Measurements from ENCODE around the gene MAD1L1.
"Not testable (repeated sequence)": the region's sequence is repeated elsewhere in the genome, so short reads cannot be mapped to it uniquely, and the experiment has no call there.

The MAD1L1 gene

GRCh38 chr7:2232766-2233520, at the start of gene MAD1L1:
MAD1L1 (minus strand) TSS chr7:2232945; CDS start chr7:2230133, 2,812 bp downstream.
- DNase-seq: peak; percentile 93

- DNase-seq: no peak
These were observed 49.5 kb upstream of the MAD1L1 start for GRCh38 chr7:2282185-2282751.

- no peak for DNase-seq
These were observed 48.8 kb upstream of the MAD1L1 start for GRCh38 chr7:2281541-2281940.

GRCh38 chr7:2280424-2280823, 47.7 kb upstream of the MAD1L1 start:
- DNase-seq: no peak

- no peak for DNase-seq
These were observed 47.2 kb upstream of the MAD1L1 start for GRCh38 chr7:2279896-2280295.

GRCh38 chr7:2278026-2278425, 45.3 kb upstream of the MAD1L1 start:
- no peak for DNase-seq

- DNase-seq: no peak
These were observed 43.4 kb upstream of the MAD1L1 start for GRCh38 chr7:2276107-2276506.

GRCh38 chr7:2275101-2275500, 42.4 kb upstream of the MAD1L1 start:
- no peak for DNase-seq

- no peak for DNase-seq
These were observed 41.9 kb upstream of the MAD1L1 start for GRCh38 chr7:2274666-2275065.

GRCh38 chr7:2273866-2274265, 41.1 kb upstream of the MAD1L1 start:
- no peak for DNase-seq

GRCh38 chr7:2272031-2272430, 39.3 kb upstream of the MAD1L1 start:
- DNase-seq: no peak

- DNase-seq: no peak
These were observed 38.7 kb upstream of the MAD1L1 start for GRCh38 chr7:2271273-2272026.

GRCh38 chr7:2270495-2270894, 37.8 kb upstream of the MAD1L1 start:
- no peak for DNase-seq

- DNase-seq: no peak
These were observed 37.3 kb upstream of the MAD1L1 start for GRCh38 chr7:2269991-2270460.

GRCh38 chr7:2269089-2269990, 36.6 kb upstream of the MAD1L1 start:
- not testable (repeated sequence) for DNase-seq

GRCh38 chr7:2266911-2267310, 34.2 kb upstream of the MAD1L1 start:
- no peak for DNase-seq

GRCh38 chr7:2264158-2264557, 31.4 kb upstream of the MAD1L1 start:
- DNase-seq: no peak

GRCh38 chr7:2263176-2263575, 30.4 kb upstream of the MAD1L1 start:
- DNase-seq: no peak

- no peak for DNase-seq
These were observed 28.9 kb upstream of the MAD1L1 start for GRCh38 chr7:2261611-2262010.

- no peak for DNase-seq
These were observed 28.1 kb upstream of the MAD1L1 start for GRCh38 chr7:2260820-2261219.

GRCh38 chr7:2259480-2259879, 26.7 kb upstream of the MAD1L1 start:
- DNase-seq: no peak

GRCh38 chr7:2258661-2259365, 26.1 kb upstream of the MAD1L1 start:
- DNase-seq: no peak
